Left cardiac atrium (tissue), 4 donors: ENCODE data around the gene DAGLB. TPM values are rescaled to one million over a fixed set of nuclear protein-coding genes. Genes with fewer than 3 reads are reported as not detected.
"Not testable (repeated sequence)": the region's sequence is repeated elsewhere in the genome, so short reads cannot be mapped to it uniquely, and the experiment has no call there.

Source experiments
- ATAC-seq, 2 donors: fragments of 200-7000 bp; cut with Tn5 transposase; one replicate each; pipeline ENCODE4 v1.9.1; 2020; ENCODE audit warnings: mild to moderate bottlenecking in 2 of 2, moderate library complexity in 2 of 2
- DNase-seq: peaks from one replicate; pipeline ENCODE4 v3.0.0-alpha.2; 2020
- intact Hi-C, 2 donors: fragments of 100-400 bp; cut with DNase I; formaldehyde crosslinking; loops; one replicate each; pipeline versions ENCODE4 v1.14.1 to v1.15.1; 2022 to 2023
- total RNA-seq, 2 donors: library from RNA; stranded (reverse); fragmentation: NEBNext Ultra II Directional; extraction: Animal tissue kit (Norgen Biotek cat#: 25700); gene quantifications; one replicate each; pipeline ENCODE4 v1.2.1, GENCODE V29; 2021
- donor health status: DM: no; HTN: yes; CAD: no.
- donor health status: DM: no; HTN: yes; CAD: no; lungs with severe emphysema.
- donor health status: DM: yes; HTN: yes; CAD: no.
- donor health status: Dilated cardiomyopathy.

The DAGLB gene
- total RNA-seq, 2 donors from 2014 or later, result 8.6 to 11.9 TPM

DNA sequence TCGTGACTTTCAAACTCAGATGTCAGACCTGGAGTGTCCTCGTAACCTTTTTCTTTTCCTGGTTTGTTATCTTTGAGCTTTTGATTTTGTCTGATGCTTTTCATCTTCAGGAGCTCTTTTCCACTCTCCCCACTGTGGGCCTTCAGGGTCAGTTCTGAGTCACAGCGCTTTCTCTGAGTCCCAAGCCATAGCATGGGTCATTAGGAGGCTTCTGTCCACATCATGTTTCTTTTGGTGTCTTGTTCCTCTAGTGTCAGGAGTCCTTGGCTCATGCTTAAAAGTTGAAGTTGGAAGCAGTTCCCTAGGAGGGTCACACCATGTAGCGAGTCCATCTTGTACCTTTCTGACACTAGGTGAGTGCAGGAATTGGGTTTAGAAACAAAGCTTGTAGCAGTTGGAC lies 40.3 kb downstream of the DAGLB start:
- ATAC-seq, result no peak
- no peak for DNase-seq
- intact Hi-C loops, result no loop called here

DNA sequence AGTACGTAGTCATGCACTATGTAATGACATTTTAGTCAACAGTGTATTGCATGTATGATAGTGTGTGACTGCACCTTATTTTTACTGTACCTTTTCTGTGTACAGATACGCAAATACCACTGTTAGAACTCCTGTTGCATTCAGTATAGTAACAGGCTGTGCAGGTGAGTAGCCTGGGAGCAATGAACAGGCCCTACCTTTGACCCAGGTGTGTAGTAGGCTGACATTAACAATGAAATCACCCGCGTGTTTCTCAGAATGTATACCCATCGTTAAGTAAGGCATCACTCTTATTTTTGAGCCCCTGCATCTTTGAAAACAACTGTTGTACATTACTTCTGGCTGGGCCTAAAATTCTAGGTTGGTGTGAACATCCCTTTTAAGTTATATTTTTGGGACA lies 41.6 kb downstream of the DAGLB start:
- DNase-seq (no peak), ATAC-seq (no peak)
- intact Hi-C loops, result no loop called here

DNA sequence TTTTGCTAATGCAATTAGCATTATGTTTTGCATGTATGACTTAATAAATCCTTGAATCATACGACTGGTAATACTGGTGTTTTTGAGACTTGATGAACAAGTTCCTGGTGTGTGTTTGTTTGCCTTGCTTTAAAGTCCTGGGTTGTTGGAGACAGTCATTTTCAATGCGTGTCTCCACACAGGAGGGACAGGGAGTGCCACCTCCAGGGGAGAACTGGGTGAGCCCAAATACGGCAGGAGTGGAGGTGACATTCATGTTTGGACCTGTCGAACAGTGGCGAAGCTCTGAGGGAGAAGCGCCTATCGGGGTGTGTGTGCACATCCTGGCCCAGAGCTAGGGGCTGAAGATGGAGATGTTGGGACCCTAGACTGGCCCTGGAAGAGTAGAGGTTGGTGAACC lies 43.8 kb downstream of the DAGLB start:
- intact Hi-C loops, result no loop called here
- DNase-seq (no peak), ATAC-seq (no peak)

DNA sequence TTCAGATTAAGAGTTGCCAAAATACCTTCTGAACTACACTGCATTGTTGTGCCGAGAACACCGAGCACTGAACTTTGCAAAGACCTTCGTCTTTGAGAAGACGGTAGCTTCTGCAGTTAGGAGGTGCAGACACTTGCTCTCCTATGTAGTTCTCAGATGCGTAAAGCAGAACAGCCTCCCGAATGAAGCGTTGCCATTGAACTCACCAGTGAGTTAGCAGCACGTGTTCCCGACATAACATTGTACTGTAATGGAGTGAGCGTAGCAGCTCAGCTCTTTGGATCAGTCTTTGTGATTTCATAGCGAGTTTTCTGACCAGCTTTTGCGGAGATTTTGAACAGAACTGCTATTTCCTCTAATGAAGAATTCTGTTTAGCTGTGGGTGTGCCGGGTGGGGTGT lies 45.0 kb downstream of the DAGLB start:
- ATAC-seq (no peak), DNase-seq (no peak)
- intact Hi-C loops, result no loop called here

DNA sequence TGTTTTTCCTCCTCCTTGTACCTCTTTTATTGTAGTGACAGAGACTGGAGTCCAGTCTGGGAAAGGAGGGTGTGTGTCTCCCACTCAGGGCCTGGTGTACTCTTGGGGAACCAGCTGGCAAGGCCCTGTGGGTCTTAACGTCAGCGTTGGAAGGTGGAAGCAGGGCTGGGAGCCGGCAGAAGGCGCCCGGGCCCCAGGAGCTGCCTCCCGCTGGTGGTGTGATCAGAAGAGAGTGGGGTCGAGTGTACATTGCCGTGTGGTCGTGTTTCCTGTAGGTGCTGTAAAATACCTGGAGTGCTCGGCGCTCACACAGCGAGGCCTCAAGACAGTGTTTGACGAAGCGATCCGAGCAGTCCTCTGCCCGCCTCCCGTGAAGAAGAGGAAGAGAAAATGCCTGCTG lies 45.7 kb downstream of the DAGLB start:
- ATAC-seq (no peak), DNase-seq (no peak)
- intact Hi-C loops, result no loop called here

DNA sequence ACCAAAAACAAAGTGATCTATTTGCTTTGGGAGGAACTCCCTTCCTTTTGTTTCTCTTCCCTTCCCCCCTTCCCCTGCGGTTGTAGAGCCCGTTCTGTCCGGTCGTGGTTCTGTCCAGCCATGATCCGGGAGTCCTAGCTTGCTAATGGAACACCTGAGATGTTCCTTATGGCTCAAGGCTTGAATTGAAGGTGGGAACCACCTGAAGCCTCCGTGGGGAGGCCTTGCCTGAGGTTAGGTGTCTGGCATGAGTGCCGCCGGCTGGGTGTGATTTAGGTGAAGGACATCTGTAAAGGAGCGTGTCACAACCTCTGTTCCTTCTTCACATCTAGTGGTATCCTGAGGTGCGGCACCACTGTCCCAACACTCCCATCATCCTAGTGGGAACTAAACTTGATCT lies 46.2 kb downstream of the DAGLB start:
- ATAC-seq, result no peak
- DNase-seq, result no peak
- intact Hi-C loops, result no loop called here

DNA sequence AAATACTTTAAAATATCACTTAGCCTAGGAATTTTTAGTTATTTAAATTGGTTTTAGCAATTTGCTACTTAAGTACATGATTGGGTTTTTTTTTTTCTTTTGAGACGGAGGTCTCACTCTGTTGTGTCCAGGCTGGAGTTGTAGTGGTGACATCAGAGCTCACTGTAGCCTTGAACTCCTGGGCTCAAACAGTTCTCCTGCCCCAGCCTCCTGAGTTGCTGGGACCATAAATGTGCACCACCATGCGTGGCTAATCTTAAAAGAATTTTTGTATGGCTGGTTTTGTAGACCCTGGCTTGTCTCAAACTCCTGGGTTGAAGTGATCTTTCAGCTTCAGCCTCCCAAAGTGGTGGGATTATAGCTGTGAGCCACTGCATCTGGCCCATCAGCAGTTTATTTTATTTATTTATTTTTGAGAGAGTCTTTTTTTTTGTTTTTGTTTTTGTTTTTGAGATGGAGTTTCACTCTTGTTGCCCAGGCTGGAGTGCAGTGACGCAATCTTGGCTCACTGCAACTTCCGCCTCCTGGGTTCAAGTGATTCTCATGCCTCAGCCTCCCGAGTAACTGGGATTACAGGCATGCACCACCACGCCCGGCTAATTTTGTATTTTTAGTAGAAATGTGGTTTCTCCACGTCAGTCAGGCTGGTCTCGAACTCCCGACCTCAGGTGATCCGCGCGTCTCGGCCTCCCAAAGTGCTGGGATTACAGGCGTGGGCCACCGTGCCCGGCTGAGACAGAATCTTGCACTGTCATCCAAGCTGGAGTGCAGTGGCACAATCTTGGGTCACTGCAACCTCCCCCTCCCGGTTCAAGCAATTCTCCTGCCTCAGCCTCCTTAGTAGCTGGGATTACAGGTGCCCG lies 47.3 kb downstream of the DAGLB start:
- DNase-seq, intact Hi-C loops, ATAC-seq: not testable (repeated sequence)

DNA sequence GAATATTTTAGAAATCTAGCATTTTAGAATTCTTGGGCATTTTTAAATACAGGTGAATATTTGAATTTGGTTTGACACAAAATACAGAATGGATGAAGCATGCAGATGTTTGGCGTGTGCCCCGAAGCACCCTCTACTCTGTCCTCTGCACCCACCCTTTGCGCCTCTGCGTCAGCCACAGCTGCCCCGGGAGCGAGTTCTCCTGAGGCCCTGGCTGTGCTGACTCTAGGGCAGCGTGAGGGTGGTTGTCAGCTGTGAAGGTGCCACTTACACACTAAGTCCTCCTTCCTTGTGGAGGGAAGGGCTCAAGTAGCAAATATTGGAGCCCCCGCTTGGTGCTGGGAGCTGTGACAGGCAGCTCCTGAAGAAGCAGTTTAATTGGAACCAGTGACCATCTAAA lies 48.4 kb downstream of the DAGLB start:
- ATAC-seq (peak in 1 of 2 donors; percentile 42), DNase-seq (no peak)
- intact Hi-C loops, result no loop called here

DNA sequence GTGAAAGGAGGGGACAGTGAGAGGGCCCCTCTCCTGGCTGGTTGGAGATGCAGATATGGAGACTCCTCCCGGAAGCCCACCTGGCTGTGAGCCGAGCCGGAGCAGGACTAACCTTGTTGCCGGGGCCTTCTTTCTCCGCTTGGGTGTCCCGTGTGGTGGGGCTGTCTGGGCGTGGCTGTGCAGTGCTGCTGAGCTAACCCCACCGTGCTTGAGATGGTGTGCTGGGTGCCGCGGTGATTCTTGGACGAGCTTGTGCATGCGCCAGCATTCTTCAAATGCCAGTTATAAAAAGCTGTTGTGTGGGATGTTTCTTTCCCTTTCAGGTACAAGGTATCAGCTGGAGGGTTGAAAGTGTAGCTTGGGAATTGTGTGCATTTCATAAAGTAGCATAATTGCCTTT lies 48.8 kb downstream of the DAGLB start:
- intact Hi-C loops, result no loop called here
- peak; percentile 58 to 61 for ATAC-seq
- peak; percentile 41 for DNase-seq

DNA sequence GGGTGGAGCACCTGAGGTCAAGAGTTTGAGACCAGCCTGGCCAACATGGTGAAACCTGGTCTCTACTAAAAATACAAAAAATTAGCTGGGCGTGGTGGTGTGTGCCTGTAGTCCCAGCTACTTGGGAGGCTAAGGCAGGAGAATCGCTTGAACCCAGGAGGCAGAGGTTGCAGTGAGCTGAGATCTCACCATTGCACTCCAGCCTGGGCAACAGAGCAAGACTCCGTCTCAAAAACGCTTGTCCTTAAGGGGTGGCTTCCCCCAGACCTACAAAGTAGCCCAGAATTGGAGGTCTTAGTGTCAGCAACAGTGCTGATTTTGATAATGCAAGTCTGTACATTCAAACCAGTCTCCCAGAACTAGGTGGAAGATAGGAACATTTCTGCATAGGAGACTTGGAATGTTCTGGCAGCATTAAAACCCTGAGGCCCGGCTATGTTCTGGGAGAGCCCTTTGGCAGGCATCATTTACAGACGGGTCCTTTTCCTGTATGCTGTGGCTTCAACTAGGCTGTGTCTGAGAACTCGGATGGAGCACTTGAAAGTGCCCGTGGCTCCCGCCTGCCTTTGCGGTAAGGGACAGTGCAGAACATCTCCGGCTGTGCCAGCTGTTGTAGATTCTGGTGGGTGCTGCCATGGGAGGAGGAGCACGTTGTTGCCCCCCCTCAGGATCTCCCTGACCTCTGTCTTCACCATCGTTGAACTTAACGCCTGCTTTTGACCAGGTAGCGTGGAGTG lies 49.8 kb downstream of the DAGLB start:
- ATAC-seq, DNase-seq, intact Hi-C loops: not testable (repeated sequence)

DNA sequence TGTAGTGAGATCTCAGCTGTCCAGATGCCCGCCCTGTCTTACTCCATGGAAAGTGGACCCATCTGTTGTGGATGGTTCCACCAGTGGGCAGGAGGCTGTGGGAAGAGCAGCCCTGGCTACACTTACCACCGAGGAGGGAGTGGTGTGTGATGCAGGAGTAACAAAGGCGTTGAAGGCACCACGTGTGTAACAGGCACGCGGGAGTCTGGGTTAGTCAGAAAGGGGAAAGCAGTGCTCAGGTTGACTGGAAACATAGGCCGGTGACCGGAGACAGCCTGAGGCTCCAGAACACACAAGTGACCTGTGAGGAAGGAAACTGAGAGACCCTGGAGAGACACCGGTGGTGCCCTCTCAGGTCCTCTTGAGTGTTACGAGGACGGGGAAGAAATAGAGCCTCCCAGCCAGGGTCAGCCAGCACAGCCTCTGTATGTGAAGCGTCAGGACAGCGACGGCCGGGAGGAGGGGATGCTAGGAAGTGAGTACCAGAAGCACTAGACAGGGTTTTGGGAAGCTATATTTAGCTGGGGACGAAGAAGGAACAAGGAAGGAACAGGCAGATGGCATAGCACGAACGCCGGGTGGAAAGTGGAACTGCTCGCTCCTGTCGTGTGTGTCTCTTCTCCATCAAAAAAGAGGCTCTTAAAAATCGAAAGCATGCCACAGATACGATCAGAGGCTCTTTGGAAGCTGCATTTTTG lies 51.7 kb downstream of the DAGLB start:
- intact Hi-C loops, result no loop called here
- ATAC-seq, result peak; percentile 16 to 48

DNA sequence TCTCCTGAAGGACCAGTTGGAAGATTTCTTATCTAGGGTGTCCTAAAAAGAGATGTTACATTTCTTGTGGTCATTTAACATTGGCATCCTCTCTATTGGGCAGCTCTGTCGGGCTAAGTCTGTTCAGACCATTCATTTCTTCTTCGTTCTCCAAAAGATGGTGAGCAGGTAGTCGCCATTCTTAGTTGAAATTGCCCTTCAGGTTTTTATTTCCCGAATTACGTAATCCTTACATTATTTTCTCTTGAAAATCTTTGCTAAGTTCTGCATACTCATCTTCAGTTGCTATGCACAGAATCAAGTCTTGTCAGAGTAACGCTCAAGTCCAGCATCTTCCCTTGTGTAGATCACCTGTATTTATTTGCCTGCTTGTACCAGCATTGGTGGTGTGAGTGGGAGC lies 53.6 kb downstream of the DAGLB start:
- intact Hi-C loops, result no loop called here
- ATAC-seq (no peak), DNase-seq (no peak)

More for the DNA sequence above, 51.7 kb downstream of the DAGLB start:
- DNase-seq, result peak; percentile 50

DNA sequence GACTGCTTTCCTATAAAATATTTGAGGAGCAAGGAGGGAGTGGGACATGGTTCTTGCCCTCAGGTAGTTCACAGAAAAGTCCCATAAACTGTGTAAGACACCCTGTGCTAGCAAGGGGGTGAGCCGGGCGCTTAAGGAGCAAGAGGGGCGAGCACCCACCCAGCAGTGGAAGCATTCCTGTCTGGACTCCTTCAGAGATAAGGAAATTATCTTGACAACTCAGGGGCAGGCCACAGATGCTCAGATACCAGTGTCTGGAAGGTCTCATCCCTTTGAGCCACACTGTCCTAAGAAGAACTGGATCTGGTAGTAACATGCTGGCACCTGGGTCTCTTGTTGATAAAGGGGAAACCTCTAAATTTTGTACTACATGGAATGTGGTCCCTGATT lies 54.1 kb downstream of the DAGLB start:
- intact Hi-C loops, result no loop called here
- DNase-seq (no peak), ATAC-seq (peak in 1 of 2 donors; percentile 4)

DNA sequence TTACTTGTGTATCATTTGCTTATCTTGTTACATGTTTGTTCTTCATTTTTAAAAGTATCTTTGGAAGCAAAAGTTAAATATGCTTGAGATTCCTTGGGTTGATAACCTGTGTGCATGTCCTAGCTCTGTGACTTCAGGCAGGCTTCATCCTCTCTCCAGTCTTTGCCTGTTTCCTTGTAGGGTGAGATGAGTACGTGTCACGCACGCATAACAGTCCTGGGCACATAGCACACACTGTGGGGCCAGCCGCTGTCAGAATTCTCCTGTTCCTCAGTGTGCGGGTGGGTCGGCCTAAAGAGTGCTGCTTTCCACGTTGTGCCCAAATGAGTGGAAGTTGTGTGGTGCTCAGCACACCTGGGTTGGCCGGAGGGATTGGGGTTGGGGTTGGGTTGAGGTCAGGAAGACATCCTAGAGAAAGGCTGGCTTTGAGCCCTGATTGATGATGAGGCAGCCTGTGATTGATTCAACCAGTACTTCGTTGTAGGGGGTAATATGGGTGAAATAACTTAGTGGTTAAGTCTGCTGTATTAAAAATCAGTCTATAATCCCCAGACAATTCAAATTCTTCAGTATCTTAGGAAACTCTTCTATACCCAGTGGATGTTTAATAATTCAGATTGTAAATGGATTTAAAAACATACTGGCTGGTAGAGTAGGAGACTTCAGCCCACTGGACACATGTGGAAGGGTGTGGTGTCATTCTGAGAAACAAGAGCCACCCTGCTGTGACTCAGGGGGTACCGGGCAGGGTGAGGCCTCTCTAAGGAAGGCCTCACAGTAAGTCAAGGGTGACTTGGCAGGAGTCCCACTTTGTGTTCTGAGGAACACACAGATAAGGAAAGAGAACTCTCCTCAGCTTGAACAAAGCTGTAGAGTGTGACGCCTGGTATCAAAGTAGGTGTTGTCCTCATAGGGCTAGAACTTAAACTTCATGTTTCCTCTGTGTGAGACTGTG lies 54.8 kb downstream of the DAGLB start:
- DNase-seq (peak; percentile 91), ATAC-seq (peak; percentile 72 to 88)
- intact Hi-C loops, result no loop called here

DNA sequence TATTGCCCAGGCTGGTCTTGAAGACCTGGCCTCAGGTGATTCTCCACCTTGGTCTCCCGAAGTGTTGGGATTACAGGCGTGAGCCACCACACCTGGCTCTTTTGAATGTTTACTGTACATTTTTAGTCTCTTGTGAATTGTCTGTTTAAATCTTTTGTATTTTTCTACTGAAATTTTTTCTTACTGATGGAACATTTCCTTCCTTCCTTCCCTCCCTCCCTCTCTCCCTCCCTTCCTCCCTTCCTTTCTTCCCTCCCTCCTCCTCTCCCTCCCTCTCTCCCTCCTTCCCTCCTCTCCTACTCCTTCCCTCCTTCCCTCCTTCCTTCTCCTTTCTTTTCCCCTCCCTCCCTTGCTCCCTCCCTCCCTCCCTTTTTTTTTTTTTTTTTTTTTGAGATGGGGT lies 58.0 kb downstream of the DAGLB start:
- intact Hi-C loops, result no loop called here
- ATAC-seq, result no peak
- no peak for DNase-seq

DNA sequence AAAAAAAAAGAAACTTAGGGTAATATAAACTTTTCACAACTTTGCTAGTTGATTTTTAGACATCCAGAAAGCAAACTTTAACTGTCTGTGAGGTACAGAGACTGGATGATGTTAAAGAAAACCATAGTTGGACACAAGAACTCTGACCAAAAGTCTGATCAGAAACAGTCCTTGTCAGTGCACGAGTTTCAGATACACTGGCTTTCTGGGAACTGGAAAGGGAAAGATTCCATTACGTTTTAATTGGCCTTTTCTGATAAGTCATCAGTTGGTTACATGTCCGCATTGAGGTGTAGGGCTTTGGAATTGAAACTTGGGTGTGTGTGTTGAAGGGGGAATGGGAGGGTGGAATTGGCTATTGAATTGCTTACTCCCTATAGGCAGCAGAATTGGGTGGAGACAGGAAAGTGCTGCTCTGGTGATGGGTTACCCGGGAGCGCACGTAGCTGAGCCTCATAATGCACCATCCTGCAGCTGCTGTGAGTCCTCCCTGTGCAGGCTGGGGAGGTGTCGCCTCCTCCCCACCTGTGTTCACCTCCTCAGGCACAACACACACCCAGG lies 59.9 kb downstream of the DAGLB start:
- DNase-seq, result no peak
- ATAC-seq, result peak in 1 of 2 donors; percentile 15
- intact Hi-C loops, result no loop called here

DNA sequence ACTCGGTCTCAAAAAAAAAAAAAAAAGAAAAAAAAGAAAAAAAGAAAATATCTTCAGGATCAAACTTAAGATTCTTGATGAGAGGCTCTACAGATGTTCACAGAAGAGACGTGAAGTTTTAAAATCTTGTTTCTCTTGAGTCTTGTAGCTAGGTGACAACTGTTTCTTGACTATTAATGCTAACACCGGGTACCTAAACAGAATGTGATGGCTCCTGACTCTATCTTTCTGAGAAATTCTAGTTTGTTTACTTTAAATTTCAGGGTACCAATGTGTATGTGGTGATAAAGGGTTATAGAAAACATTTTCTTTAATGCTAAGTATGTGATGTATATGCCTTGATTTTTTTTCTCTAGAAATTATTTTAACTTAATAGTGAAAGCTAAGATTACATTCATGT lies 61.0 kb downstream of the DAGLB start:
- no peak for DNase-seq
- intact Hi-C loops, result no loop called here
- ATAC-seq, result no peak

DNA sequence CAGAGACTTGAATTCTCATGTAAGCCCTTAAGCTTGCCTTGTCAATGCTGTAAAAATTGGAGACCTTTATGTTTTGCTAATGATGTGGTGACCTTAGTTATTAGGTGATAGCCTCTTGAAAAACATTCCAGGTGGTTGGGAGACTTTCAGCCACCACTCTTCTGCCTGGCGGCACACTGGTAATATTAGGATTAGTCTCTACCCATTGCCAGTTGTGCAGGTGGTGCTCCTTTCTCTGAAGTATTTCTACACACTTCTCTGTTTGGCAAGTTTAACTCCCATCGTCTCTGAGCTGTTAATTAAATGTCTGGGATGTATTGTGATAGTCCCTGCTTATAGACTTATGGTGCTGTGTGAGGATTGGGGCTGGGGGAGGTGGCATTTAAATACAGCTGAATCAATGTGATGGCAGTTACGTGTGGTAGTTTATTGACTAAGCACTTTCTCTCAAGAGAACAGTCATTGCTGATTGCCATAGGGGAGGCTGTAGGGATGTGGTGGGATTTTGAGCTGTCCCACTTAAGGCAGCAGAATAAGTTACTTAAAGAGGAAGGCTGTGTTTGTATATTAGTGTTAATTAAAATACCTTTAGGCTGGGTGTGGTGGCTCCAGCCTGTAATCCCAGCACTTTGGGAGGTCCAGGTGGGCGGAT lies 61.7 kb downstream of the DAGLB start:
- no peak for DNase-seq
- intact Hi-C loops, result no loop called here
- ATAC-seq, result no peak
